MCF 10A (cell line): ENCODE measurements around the gene RELN. TPM values are rescaled to one million over a fixed set of nuclear protein-coding genes. Genes with fewer than 3 reads are reported as not detected.

ENCODE experiments used
- BruUV-seq: library from RNA; stranded (reverse); fragments of 400-500 nt; replicated peaks from 2 replicates; lab custom pipeline; 2021; lab: Mats Ljungman, UMichigan
- CTCF ChIA-PET: fragments of 300-600 bp; sonication (Branson Sonifier 250); formaldehyde crosslinking; extraction: SDS; loops from one replicate; lab custom pipeline; 2021; ENCODE audit warnings: antibody characterized with exemption, inconsistent platforms; lab: Yijun Ruan, JAX
- POLR2A ChIA-PET: fragments of 300-600, 350-650 bp; sonication (Branson Sonifier 250); formaldehyde crosslinking; extraction: SDS; loops from one replicate; lab custom pipeline; 2020; ENCODE audit warnings: antibody characterized with exemption, inconsistent platforms; lab: Yijun Ruan, JAX
- DNase-seq: peaks from one replicate; pipeline ENCODE4 v3.0.0-alpha.2; 2018; ENCODE audit not compliant: unreplicated experiment
- H3K27ac Mint-ChIP-seq: one replicate; pipeline ENCODE4 v1.8.0; 2022; ENCODE audit warnings: mild to moderate bottlenecking, low read depth, mixed read lengths; ENCODE audit not compliant: unreplicated experiment
- H3K27me3 Mint-ChIP-seq: one replicate; pipeline ENCODE4 v1.8.0; 2022; ENCODE audit warnings: mixed read lengths; ENCODE audit not compliant: insufficient read depth, unreplicated experiment
- H3K36me3 Mint-ChIP-seq: one replicate; pipeline ENCODE4 v1.8.0; 2022; ENCODE audit warnings: mild to moderate bottlenecking, moderate library complexity, mixed read lengths; ENCODE audit not compliant: insufficient read depth, unreplicated experiment
- H3K4me1 Mint-ChIP-seq: one replicate; pipeline ENCODE4 v1.8.0; 2022; ENCODE audit warnings: mixed read lengths; ENCODE audit not compliant: insufficient read depth, unreplicated experiment
- H3K4me3 Mint-ChIP-seq: one replicate; pipeline ENCODE4 v1.8.0; 2022; ENCODE audit warnings: mild to moderate bottlenecking, moderate library complexity, mixed read lengths; ENCODE audit not compliant: unreplicated experiment
- H3K9me3 Mint-ChIP-seq: one replicate; pipeline ENCODE4 v1.8.0; 2022; ENCODE audit warnings: mixed read lengths; ENCODE audit not compliant: unreplicated experiment
- intact Hi-C: fragments of 100-400 bp; cut with micrococcal nuclease; formaldehyde crosslinking; loops from 2 replicates; pipeline ENCODE4 v1.14.1; 2022
- total RNA-seq: library from RNA; stranded (reverse); gene quantifications from 2 replicates; pipeline ENCODE4 v1.2.3, GENCODE V29; 2022
- TF ChIP-seq, protein P1 (sequence below): fragments of 200-600 bp; IDR thresholded peaks from one replicate; pipeline ENCODE4 v1.8.0; 2022; ENCODE audit warnings: antibody characterized with exemption, mild to moderate bottlenecking; ENCODE audit not compliant: unreplicated experiment

The RELN gene
- total RNA-seq, 1 experiment from 2014 or later = not detected

- H3K27ac Mint-ChIP-seq = no peak overlapping the region
- TF ChIP-seq, protein P1, sequence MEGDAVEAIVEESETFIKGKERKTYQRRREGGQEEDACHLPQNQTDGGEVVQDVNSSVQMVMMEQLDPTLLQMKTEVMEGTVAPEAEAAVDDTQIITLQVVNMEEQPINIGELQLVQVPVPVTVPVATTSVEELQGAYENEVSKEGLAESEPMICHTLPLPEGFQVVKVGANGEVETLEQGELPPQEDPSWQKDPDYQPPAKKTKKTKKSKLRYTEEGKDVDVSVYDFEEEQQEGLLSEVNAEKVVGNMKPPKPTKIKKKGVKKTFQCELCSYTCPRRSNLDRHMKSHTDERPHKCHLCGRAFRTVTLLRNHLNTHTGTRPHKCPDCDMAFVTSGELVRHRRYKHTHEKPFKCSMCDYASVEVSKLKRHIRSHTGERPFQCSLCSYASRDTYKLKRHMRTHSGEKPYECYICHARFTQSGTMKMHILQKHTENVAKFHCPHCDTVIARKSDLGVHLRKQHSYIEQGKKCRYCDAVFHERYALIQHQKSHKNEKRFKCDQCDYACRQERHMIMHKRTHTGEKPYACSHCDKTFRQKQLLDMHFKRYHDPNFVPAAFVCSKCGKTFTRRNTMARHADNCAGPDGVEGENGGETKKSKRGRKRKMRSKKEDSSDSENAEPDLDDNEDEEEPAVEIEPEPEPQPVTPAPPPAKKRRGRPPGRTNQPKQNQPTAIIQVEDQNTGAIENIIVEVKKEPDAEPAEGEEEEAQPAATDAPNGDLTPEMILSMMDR = no peak
- intact Hi-C loops = no loop called here
- BruUV-seq = no TSS peak
- no peak for DNase-seq
- ChIA-PET CTCF (no interaction called here), POLR2A (no interaction called here)
- H3K27me3 Mint-ChIP-seq = peaks cover 11% of the 10 kb centered on the region
- no peaks in the 10 kb centered on the region for H3K36me3 Mint-ChIP-seq
- H3K9me3 Mint-ChIP-seq = no peaks in the 10 kb centered on the region
- no peaks in the 10 kb centered on the region for H3K4me1 Mint-ChIP-seq
- H3K4me3 Mint-ChIP-seq = no peak overlapping the region
Measured at GRCh38 chr7:103887050-103887449, 102.4 kb downstream of the RELN start.

- TF ChIP-seq, protein P1 = no peak
- intact Hi-C loops = no loop called here
- DNase-seq = no peak
- Mint-ChIP-seq H3K27ac (no peak overlapping the region), H3K9me3 (no peaks in the 10 kb centered on the region), H3K36me3 (no peaks in the 10 kb centered on the region), H3K27me3 (peaks cover 13% of the 10 kb centered on the region), H3K4me3 (no peak overlapping the region), H3K4me1 (no peaks in the 10 kb centered on the region)
- CTCF ChIA-PET = no interaction called here
- POLR2A ChIA-PET = no interaction called here
- BruUV-seq = no TSS peak
Measured at GRCh38 chr7:103879928-103880600, 109.4 kb downstream of the RELN start.

GRCh38 chr7:103879411-103879810 is 110.0 kb downstream of the RELN start:
- TF ChIP-seq, protein P1 = no peak
- Mint-ChIP-seq H3K4me1 (no peaks in the 10 kb centered on the region), H3K36me3 (no peaks in the 10 kb centered on the region), H3K4me3 (no peak overlapping the region), H3K27me3 (peaks cover 13% of the 10 kb centered on the region), H3K9me3 (no peaks in the 10 kb centered on the region), H3K27ac (no peak overlapping the region)
- BruUV-seq = no TSS peak
- intact Hi-C loops = no loop called here
- ChIA-PET POLR2A (no interaction called here), CTCF (no interaction called here)
- no peak for DNase-seq

DNA sequence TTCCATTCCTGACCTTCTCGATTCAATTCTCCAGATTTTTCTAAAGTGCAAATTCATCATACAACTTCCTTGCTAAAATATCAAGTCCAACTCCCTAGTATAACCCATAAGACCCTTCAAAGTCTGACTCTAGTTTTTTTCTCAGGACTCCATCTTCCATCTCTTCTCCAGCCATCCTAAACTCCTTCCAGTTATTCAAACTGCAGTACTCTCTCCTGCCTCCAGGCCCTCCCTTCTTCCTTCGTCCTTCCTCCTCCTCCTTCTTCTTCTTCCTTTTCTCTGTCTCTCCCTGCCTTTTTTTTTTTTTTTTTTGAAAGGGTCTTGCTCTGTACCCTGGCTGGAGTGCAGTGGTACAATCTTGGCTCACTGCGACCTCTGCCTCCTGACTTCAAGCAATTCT is 111.9 kb downstream of the RELN start:
- intact Hi-C loops = no loop called here

More for the DNA sequence above, 111.9 kb downstream of the RELN start:
- no peak for DNase-seq
- Mint-ChIP-seq H3K9me3 (no peaks in the 10 kb centered on the region), H3K36me3 (no peaks in the 10 kb centered on the region), H3K4me3 (no peak overlapping the region), H3K27ac (no peak overlapping the region), H3K27me3 (peaks cover 13% of the 10 kb centered on the region), H3K4me1 (no peaks in the 10 kb centered on the region)
- ChIA-PET POLR2A (no interaction called here), CTCF (no interaction called here)
- TF ChIP-seq, protein P1 = no peak
- BruUV-seq = no TSS peak
